ENCODE data around the gene EXD2.

The EXD2 gene

DNA sequence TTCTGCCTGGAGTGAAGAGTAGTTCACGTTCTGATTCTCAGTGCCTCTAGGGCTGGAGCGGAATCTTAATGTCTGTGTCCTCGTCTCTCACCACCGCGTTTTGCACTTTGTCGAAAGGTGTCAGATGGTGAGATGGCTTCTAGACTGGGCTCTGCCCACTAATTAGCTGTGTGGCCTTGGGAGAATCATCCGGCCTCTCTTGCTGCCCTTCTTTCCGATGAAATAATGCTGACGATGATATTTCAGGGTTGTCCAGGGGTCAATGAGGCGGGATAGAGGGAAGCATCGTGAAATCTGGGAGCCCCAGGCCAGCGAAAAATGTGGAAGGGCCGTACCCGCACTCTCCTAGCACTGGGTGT is 67.8 kb downstream of the EXD2 start:
- Histone ChIP-seq H3K4me3 (IDR thresholded peaks at IDR 0.05; ENCODE audit: insufficient read depth, low read depth, low read length) (no peak overlapping the region), H3K27me3 (ENCODE audit: insufficient read depth, low read depth) (no peaks in the 10 kb centered on the region), H2AFZ (ENCODE audit: low read depth) (no peak overlapping the region), H3K9ac (no peak overlapping the region), H3K4me1 (ENCODE audit: low read depth, poor library complexity, severe bottlenecking) (no peaks in the 10 kb centered on the region), H4K20me1 (ENCODE audit: insufficient read depth) (no peaks in the 10 kb centered on the region), H3K4me2 (no peak overlapping the region), H3K36me3 (ENCODE audit: insufficient read depth) (no peaks in the 10 kb centered on the region), H3K79me2 (ENCODE audit: insufficient read depth, low read depth) (no peaks in the 10 kb centered on the region), H3K27ac (no peak overlapping the region)
- TF ChIP-seq, protein P1, sequence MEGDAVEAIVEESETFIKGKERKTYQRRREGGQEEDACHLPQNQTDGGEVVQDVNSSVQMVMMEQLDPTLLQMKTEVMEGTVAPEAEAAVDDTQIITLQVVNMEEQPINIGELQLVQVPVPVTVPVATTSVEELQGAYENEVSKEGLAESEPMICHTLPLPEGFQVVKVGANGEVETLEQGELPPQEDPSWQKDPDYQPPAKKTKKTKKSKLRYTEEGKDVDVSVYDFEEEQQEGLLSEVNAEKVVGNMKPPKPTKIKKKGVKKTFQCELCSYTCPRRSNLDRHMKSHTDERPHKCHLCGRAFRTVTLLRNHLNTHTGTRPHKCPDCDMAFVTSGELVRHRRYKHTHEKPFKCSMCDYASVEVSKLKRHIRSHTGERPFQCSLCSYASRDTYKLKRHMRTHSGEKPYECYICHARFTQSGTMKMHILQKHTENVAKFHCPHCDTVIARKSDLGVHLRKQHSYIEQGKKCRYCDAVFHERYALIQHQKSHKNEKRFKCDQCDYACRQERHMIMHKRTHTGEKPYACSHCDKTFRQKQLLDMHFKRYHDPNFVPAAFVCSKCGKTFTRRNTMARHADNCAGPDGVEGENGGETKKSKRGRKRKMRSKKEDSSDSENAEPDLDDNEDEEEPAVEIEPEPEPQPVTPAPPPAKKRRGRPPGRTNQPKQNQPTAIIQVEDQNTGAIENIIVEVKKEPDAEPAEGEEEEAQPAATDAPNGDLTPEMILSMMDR (conservative IDR thresholded peaks at IDR 0.05; ENCODE audit: low read depth, low read length): no peak

DNA sequence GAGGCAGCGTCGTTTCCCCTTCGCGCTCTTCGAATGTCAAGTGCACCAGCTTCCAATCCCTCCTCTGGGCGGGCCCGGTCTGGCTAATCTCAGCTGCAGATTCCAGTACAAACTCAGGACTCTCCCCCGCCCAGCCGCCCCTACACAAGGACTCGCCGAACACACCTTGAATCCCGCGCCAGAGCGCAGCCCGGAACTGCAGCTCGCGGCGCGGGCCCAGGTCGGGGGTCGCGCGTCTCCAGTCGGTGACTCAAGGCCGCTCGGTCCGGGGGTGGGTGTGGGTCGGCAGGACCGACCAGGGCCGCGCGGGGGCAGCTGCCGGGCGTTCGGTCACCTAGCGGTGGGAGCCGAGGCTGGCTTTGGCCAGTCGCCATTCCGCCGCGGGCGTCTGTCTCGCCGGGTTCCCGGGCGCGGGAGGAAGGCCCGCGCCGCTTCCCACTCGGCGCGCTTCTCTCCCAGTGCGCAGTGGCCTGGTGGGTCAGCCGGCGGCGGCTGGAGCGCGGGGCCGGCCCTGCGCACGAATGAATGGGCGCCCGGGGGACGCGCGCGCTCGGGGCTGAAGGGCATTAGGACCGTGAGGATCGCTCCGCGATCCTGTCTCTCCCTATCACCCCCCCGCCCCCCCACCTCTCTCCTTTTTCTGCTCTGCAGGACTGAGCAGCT is 68.4 kb downstream of the EXD2 start, which contains the start of gene GALNT16:
Gene GALNT16, plus strand, starts transcription at position 632 of the 663 bp plus-strand sequence. CDS start 133 bp downstream, outside the sequence.
- no peaks in the 10 kb centered on the region for H3K27me3 ChIP-seq (ENCODE audit: insufficient read depth, low read depth)
- H3K4me1 ChIP-seq (ENCODE audit: low read depth, poor library complexity, severe bottlenecking): no peaks in the 10 kb centered on the region
- TF ChIP-seq, protein P1 (conservative IDR thresholded peaks at IDR 0.05; ENCODE audit: low read depth, low read length): no peak
- H3K27ac ChIP-seq: no peak within 1 kb of the TSS
- H4K20me1 ChIP-seq (ENCODE audit: insufficient read depth): no peaks in the 10 kb centered on the region
- no peak within 1 kb of the TSS for H3K9ac ChIP-seq
- H3K4me3 ChIP-seq (IDR thresholded peaks at IDR 0.05; ENCODE audit: insufficient read depth, low read depth, low read length): no peak within 1 kb of the TSS
- no peaks in the 10 kb centered on the region for H3K36me3 ChIP-seq (ENCODE audit: insufficient read depth)
- H3K79me2 ChIP-seq (ENCODE audit: insufficient read depth, low read depth): no peaks in the 10 kb centered on the region
- H3K4me2 ChIP-seq: no peak within 1 kb of the TSS
- no peak within 1 kb of the TSS for H2AFZ ChIP-seq (ENCODE audit: low read depth)

DNA sequence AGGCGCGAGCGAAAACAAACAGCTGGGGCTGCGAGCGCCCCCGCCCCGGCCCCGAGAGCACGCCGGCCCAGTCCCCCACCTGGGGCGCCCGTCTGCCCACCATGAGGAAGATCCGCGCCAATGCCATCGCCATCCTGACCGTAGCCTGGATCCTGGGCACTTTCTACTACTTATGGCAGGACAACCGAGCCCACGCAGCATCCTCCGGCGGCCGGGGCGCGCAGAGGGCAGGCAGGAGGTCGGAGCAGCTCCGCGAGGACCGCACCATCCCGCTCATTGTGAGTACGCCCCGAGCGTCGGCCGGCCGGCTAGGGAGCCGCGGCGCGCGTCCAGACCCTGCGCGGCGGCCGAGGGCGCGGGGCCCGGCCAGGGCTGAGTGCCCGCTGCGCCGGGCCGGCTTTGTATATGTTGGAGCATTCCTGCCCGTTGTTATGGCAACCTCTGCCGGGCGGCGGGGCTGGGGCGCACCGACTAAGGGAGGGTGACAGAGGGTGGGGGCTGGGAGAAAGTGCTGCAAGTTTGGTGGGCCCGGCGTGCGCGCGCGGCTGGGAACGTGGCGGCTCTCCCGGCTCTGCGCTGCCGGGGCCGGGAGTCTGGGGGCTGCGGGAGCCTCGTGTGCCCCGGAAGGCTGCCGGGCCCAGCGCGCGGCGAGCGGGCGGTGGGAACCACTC is 69.0 kb downstream of the EXD2 start:
- Histone ChIP-seq H3K79me2 (ENCODE audit: insufficient read depth, low read depth) (no peaks in the 10 kb centered on the region), H2AFZ (ENCODE audit: low read depth) (no peak overlapping the region), H3K4me3 (IDR thresholded peaks at IDR 0.05; ENCODE audit: insufficient read depth, low read depth, low read length) (no peak overlapping the region), H3K27ac (no peak overlapping the region), H3K36me3 (ENCODE audit: insufficient read depth) (no peaks in the 10 kb centered on the region), H3K27me3 (ENCODE audit: insufficient read depth, low read depth) (no peaks in the 10 kb centered on the region), H3K4me1 (ENCODE audit: low read depth, poor library complexity, severe bottlenecking) (no peaks in the 10 kb centered on the region), H4K20me1 (ENCODE audit: insufficient read depth) (no peaks in the 10 kb centered on the region), H3K4me2 (no peak overlapping the region), H3K9ac (no peak overlapping the region)
- TF ChIP-seq, protein P1 (conservative IDR thresholded peaks at IDR 0.05; ENCODE audit: low read depth, low read length): no peak

DNA sequence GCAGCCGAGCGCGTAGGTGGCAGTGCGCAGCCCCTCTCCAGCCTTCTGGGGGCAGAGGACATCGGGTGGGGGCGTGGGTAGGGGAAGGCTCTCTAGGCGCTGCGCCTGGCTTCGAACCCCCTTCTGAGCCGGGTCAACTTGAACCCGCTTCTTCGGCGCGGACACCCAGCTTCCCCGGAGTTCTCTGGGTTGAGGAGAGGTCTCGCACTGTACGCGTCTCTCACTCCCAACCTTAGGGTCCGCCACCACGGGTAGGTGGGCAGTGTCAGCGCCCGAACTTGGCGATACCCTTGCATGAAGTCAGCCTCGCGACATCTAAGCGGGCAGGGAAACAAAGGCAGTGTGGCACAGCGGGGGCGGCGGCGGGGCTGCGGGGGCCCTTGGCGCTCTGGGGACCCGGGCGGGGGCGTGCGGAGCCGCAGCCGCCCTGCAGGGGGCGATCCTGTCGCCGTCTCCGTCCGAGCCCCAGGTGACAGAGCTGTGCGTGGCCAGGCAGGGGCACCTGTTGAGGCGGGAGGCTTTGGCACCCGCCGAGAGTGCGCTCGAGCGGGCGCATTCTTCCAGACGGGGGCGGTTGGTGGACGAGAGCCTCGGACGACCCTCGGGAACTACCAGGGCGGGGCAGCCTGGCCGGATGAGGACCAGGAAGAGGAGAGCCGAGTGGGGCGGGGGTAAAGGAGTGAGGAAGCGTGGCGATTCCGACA is 69.7 kb downstream of the EXD2 start:
- Histone ChIP-seq H4K20me1 (ENCODE audit: insufficient read depth) (no peaks in the 10 kb centered on the region), H3K27ac (no peak overlapping the region), H3K4me3 (IDR thresholded peaks at IDR 0.05; ENCODE audit: insufficient read depth, low read depth, low read length) (no peak overlapping the region), H3K79me2 (ENCODE audit: insufficient read depth, low read depth) (no peaks in the 10 kb centered on the region), H3K4me2 (no peak overlapping the region), H2AFZ (ENCODE audit: low read depth) (no peak overlapping the region), H3K9ac (no peak overlapping the region), H3K27me3 (ENCODE audit: insufficient read depth, low read depth) (no peaks in the 10 kb centered on the region), H3K4me1 (ENCODE audit: low read depth, poor library complexity, severe bottlenecking) (no peaks in the 10 kb centered on the region), H3K36me3 (ENCODE audit: insufficient read depth) (no peaks in the 10 kb centered on the region)
- TF ChIP-seq, protein P1 (conservative IDR thresholded peaks at IDR 0.05; ENCODE audit: low read depth, low read length): no peak

Data from KMS-11 (cell line).